GM13977 (cell line): Measurements from ENCODE around the gene NR5A1.

Source experiments
- DNase-seq: peaks from one replicate; pipeline ENCODE4 v3.0.0; 2012; ENCODE audit warnings: low spot score
- in situ Hi-C: fragments of 300-500 bp; cut with MboI; formaldehyde crosslinking; loops from one replicate; pipeline ENCODE4 v1.12.0; 2022; ENCODE audit warnings: low sequenced_read_pairs, low pct_unique_long_range_greater_than_20kb, mixed read lengths, inconsistent platforms; ENCODE audit not compliant: unreplicated experiment
- TF ChIP-seq, protein P1 (sequence below): IDR thresholded peaks from 2 replicates; pipeline ENCODE4 v1.5.1; 2012; ENCODE audit warnings: mild to moderate bottlenecking, control low read depth; ENCODE audit not compliant: insufficient read depth; ENCODE audit errors: extremely low read depth, missing control alignments

Gene NR5A1

DNA sequence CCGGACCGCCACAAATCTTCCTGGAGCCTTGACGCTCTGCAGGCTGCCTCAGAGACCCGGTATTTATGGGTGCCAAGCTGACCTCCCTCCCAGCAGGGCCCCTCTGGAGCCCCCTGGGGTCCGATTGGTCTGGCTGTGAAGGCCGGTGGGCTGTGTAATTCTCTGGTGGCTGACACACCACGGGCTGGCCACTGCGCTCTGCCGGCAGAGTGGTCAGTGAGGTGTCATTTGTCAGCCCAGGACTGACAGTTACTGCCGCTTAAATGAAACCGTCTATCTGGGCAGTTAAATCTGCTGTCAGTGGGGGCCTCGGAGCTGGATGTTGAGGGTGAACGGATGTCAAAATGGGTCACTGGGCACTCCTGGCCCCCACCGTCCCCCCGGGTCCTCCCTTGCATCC, 10.7 kb downstream of the NR5A1 start:
- DNase-seq: no peak
- TF ChIP-seq, protein P1, sequence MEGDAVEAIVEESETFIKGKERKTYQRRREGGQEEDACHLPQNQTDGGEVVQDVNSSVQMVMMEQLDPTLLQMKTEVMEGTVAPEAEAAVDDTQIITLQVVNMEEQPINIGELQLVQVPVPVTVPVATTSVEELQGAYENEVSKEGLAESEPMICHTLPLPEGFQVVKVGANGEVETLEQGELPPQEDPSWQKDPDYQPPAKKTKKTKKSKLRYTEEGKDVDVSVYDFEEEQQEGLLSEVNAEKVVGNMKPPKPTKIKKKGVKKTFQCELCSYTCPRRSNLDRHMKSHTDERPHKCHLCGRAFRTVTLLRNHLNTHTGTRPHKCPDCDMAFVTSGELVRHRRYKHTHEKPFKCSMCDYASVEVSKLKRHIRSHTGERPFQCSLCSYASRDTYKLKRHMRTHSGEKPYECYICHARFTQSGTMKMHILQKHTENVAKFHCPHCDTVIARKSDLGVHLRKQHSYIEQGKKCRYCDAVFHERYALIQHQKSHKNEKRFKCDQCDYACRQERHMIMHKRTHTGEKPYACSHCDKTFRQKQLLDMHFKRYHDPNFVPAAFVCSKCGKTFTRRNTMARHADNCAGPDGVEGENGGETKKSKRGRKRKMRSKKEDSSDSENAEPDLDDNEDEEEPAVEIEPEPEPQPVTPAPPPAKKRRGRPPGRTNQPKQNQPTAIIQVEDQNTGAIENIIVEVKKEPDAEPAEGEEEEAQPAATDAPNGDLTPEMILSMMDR: no peak
- in situ Hi-C loops: no loop called here

- DNase-seq: no peak
- in situ Hi-C loops: no loop called here
- TF ChIP-seq, protein P1: no peak
Measured at GRCh38 chr9:124496075-124496449, 11.1 kb downstream of the NR5A1 start.

GRCh38 chr9:124495126-124496074, 11.8 kb downstream of the NR5A1 start:
- TF ChIP-seq, protein P1: no peak
- DNase-seq: no peak
- in situ Hi-C loops: no loop called here

- TF ChIP-seq, protein P1: no peak
Measured at GRCh38 chr9:124493794-124494479, 13.3 kb downstream of the NR5A1 start.

DNA sequence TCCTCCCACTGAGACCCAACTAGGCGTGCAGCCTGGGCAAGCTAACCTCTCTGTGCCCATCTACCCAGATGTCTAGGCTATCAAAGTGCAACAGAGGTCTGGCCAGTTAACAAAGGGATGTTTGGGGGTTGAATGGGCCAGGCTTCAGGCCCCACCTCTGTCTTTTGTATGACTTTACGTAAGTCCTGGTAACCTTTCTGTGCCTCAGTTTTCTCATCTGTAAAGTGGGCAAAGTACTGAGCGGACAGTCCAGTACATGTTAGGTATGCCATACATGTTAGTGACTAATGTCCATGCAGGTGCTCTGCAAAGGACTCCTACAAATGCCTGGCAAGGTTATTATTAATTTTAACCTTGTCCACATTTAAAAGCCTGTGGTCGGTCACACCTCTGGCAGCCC, 14.0 kb downstream of the NR5A1 start:
- DNase-seq: no peak
- TF ChIP-seq, protein P1: no peak
- in situ Hi-C loops: no loop called here

More at GRCh38 chr9:124493794-124494479, 13.3 kb downstream of the NR5A1 start:
- in situ Hi-C loops: no loop called here
- peak; percentile 77 for DNase-seq

GRCh38 chr9:124492818-124493217, 14.4 kb downstream of the NR5A1 start:
- TF ChIP-seq, protein P1: no peak
- in situ Hi-C loops: no loop called here
- DNase-seq: no peak
